ENCODE measurements around the gene FCN3.

- TF ChIP-seq ARID3A (IDR thresholded peaks at IDR 0.05; ENCODE audit: borderline replicate concordance, low read depth, low read length) (no peak), RBM39 (optimal IDR thresholded peaks at IDR 0.05; ENCODE audit: low read depth, low read length) (no peak), JUND (IDR thresholded peaks at IDR 0.05; ENCODE audit: borderline replicate concordance, low read depth, low read length) (no peak), JUND (tag; IDR thresholded peaks at IDR 0.05; ENCODE audit: borderline replicate concordance, low read depth, low read length) (no peak), YY1 (IDR thresholded peaks at IDR 0.05; ENCODE audit: borderline replicate concordance in 1 of 3, control insufficient read depth in 1 of 3, extremely low read depth in 1 of 3, insufficient read depth in 3 of 3, insufficient read length in 1 of 3, insufficient replicate concordance in 2 of 3, low read depth in 1 of 3, low read length in 2 of 3) (no peak), CBX3 (IDR thresholded peaks at IDR 0.05; ENCODE audit: borderline replicate concordance in 1 of 2, low read length in 2 of 2) (no peak), ZBTB33 (CRISPR knock-in tag; IDR thresholded peaks at IDR 0.05) (no peak), NFXL1 (CRISPR knock-in tag; IDR thresholded peaks at IDR 0.05) (no peak), RBM15 (IDR thresholded peaks at IDR 0.05; ENCODE audit: insufficient read depth, low read length) (no peak), EZH2 (IDR thresholded peaks at IDR 0.05; ENCODE audit: borderline replicate concordance, low read depth, low read length) (no peak), PHF8 (IDR thresholded peaks at IDR 0.05; ENCODE audit: borderline replicate concordance, low read length) (no peak)
These were observed 37.9 kb upstream of the FCN3 start for GRCh38 chr1:27412502-27412901.
